Measurements from ENCODE around the gene SREK1IP1.

- TF ChIP-seq ZBTB21 (tag by site-specific recombination; IDR thresholded peaks at IDR 0.05) (peak; percentile 67), KLF16 (tag by site-specific recombination; IDR thresholded peaks at IDR 0.05) (no peak; the same call in 1 of the 2 replicates), ZNF544 (tag by site-specific recombination; IDR thresholded peaks at IDR 0.05) (no peak), CTCF (tag by site-specific recombination; IDR thresholded peaks at IDR 0.05) (peak; percentile 46; the same call in 1 of the 2 replicates), ZNF777 (tag by site-specific recombination; IDR thresholded peaks at IDR 0.05; ENCODE audit: borderline replicate concordance) (no peak; the same call in 1 of the 2 replicates), GLI2 (tag by site-specific recombination; IDR thresholded peaks at IDR 0.05; ENCODE audit: borderline replicate concordance, low read depth) (no peak), ZNF529 (tag by site-specific recombination; IDR thresholded peaks at IDR 0.05; ENCODE audit: insufficient replicate concordance) (no peak), ZNF416 (tag by site-specific recombination; IDR thresholded peaks at IDR 0.05) (no peak), ZNF398 (tag by site-specific recombination; IDR thresholded peaks at IDR 0.05) (no peak), REST (tag by site-specific recombination; IDR thresholded peaks at IDR 0.05) (peak; percentile 17; the same call in 1 of the 2 replicates), ZNF324 (tag by site-specific recombination; IDR thresholded peaks at IDR 0.05) (peak; percentile 86)
Observed at GRCh38 chr5:64768358-64769312, at the start of gene SREK1IP1, which contains the start of gene CWC27.
